ENCODE measurements around the gene NFRKB. TPM values are rescaled to one million over a fixed set of nuclear protein-coding genes. Genes with fewer than 3 reads are reported as not detected.

The NFRKB gene
- total and polyA plus RNA-seq, 2 of the 8 experiments (the other 6 are each of a cell fraction or from before 2014, with no cell fraction given): 17.0 to 31.0 TPM

GRCh38 chr11:129937592-129938238, 42.3 kb upstream of the NFRKB start:
- H3K9ac ChIP-seq (replicated peaks in 1 of 4; ENCODE audit: extremely low read depth in 1 of 4, low read depth in 3 of 4, low read length in 3 of 4): no peak overlapping the region
- no peaks in the 10 kb centered on the region for H3K79me2 ChIP-seq (ENCODE audit: control insufficient read depth in 1 of 2, insufficient read depth in 2 of 2, low read length in 2 of 2)
- no peaks in the 10 kb centered on the region for H3K27me3 ChIP-seq (replicated peaks in 1 of 4; ENCODE audit: control insufficient read depth in 3 of 4, extremely low read depth in 1 of 4, insufficient read depth in 3 of 4, low read length in 3 of 4)
- H2BK120ac ChIP-seq (replicated peaks; ENCODE audit: low read depth, low read length): no peak overlapping the region
- no peak overlapping the region for H3K4me2 ChIP-seq (ENCODE audit: insufficient read depth in 1 of 2, low read depth in 2 of 2, low read length in 2 of 2)
- H3K4me3 ChIP-seq (ENCODE audit: extremely low read depth in 1 of 4, insufficient read depth in 2 of 4, low read depth in 3 of 4, low read length in 4 of 4): no peak overlapping the region
- H2BK5ac ChIP-seq (ENCODE audit: low read depth, low read length): peak overlapping the region; percentile 86; the same call in 1 of the 2 replicates
- H2AFZ ChIP-seq (ENCODE audit: low read length): no peak overlapping the region
- H3K56ac ChIP-seq (replicated peaks; ENCODE audit: insufficient read length, low read depth, low read length): no peak overlapping the region
- no peak overlapping the region for H3K14ac ChIP-seq (ENCODE audit: insufficient read length)
- H3K9me3 ChIP-seq (ENCODE audit: insufficient read depth in 2 of 2, low read depth in 1 of 2, low read length in 1 of 2): no peaks in the 10 kb centered on the region
- CTCF ChIA-PET (ENCODE audit: partially characterized antibody): interaction anchor here (4.0 kb wide), 1 partner anchor 194 kb away, joined by 15 read pairs; no protein-coding TSS in a partner anchor
- no peak for DNase-seq (ENCODE audit: low read depth in 1 of 2, low spot score in 2 of 2)
- H2BK20ac ChIP-seq (ENCODE audit: low read length): no peak overlapping the region
- H3K23ac ChIP-seq (ENCODE audit: insufficient read length): no peak overlapping the region
- TF ChIP-seq CBX5 (IDR thresholded peaks at IDR 0.05; ENCODE audit: low read depth, low read length): no peak
- TF ChIP-seq NRF1 (IDR thresholded peaks at IDR 0.05; ENCODE audit: low read depth, low read length): no peak
- no peak for TF ChIP-seq KDM5A (IDR thresholded peaks at IDR 0.05; ENCODE audit: low read length)
- no peak for TF ChIP-seq GTF2F1 (IDR thresholded peaks at IDR 0.05; ENCODE audit: borderline replicate concordance, low read depth, low read length)
- TF ChIP-seq BACH1 (IDR thresholded peaks at IDR 0.05; ENCODE audit: low read length): no peak
- no peak for TF ChIP-seq CHD2 (IDR thresholded peaks at IDR 0.05; ENCODE audit: low read length)
- no peak for TF ChIP-seq SIRT6 (IDR thresholded peaks at IDR 0.05; ENCODE audit: low read length)
- no peak for TF ChIP-seq SP1 (IDR thresholded peaks at IDR 0.05; ENCODE audit: low read depth, low read length)
- TF ChIP-seq SP2 (IDR thresholded peaks at IDR 0.05; ENCODE audit: low read length): no peak
- peaks cover 0 to 12% (median 7%) of the 10 kb centered on the region in 4 experiments; a peak in 3 of 8 replicates for H3K36me3 ChIP-seq (ENCODE audit: control insufficient read depth in 2 of 4, insufficient read depth in 4 of 4, low read length in 3 of 4)
- POLR2A ChIA-PET (ENCODE audit: partially characterized antibody): interaction anchor here (1.2 kb wide), 1 partner anchor 11 kb away, joined by 3 read pairs; no protein-coding TSS in a partner anchor
- H3K4ac ChIP-seq (replicated peaks; ENCODE audit: insufficient read length, low read depth, low read length): no peak overlapping the region
- H3K18ac ChIP-seq (ENCODE audit: extremely low read depth, low read length): no peak overlapping the region
- no peaks in the 10 kb centered on the region for H3K79me1 ChIP-seq (ENCODE audit: low read depth, low read length)
- H4K20me1 ChIP-seq (replicated peaks in 1 of 2; ENCODE audit: control insufficient read depth in 1 of 2, insufficient read depth in 2 of 2, low read length in 2 of 2): no peaks in the 10 kb centered on the region
- no peak overlapping the region for H2AK5ac ChIP-seq (ENCODE audit: low read depth, low read length)
- no peak overlapping the region for H4K5ac ChIP-seq (ENCODE audit: insufficient read length, low read depth, low read length)
- H3K27ac ChIP-seq (ENCODE audit: low read depth, low read length): no peak overlapping the region
- no peak overlapping the region for H4K91ac ChIP-seq (replicated peaks; ENCODE audit: insufficient read length, low read length)
- WGBS, 2 experiments (ENCODE audit: extremely low coverage in 1 of 2, insufficient coverage in 1 of 2, insufficient read length in 1 of 2, insufficient replicate concordance in 2 of 2, low coverage in 1 of 2, low lambda C conversion rate in 2 of 2, missing lambda C conversion rate in 1 of 2): 80% methylated on average over 4 of the region's 4 CpGs; no CpG with 5 or more reads in 1 of the 2 experiments
- no peaks in the 10 kb centered on the region for H3K23me2 ChIP-seq (ENCODE audit: low read depth, low read length)
- H2BK12ac ChIP-seq (ENCODE audit: low read depth, low read length): no peak overlapping the region
- no peak overlapping the region for H4K8ac ChIP-seq (ENCODE audit: extremely low read depth, insufficient read depth, low read length)
- peaks cover 0 to 11% (median 6%) of the 10 kb centered on the region in 4 experiments; a peak in 6 of 7 replicates for H3K4me1 ChIP-seq (replicated peaks in 1 of 4; ENCODE audit: control insufficient read depth in 3 of 4, insufficient read depth in 4 of 4, low read length in 3 of 4)
- no peak for FAIRE-seq
- H2BK15ac ChIP-seq (ENCODE audit: low read length): no peak overlapping the region
